Endothelial cell of umbilical vein (primary cell): ENCODE data around the gene KCNB1. TPM values are rescaled to one million over a fixed set of nuclear protein-coding genes. Genes with fewer than 3 reads are reported as not detected.

Source experiments
- BruUV-seq: library from RNA; stranded (reverse); fragments of 400-500 nt; replicated peaks from 2 replicates; lab custom pipeline; 2021; lab: Mats Ljungman, UMichigan
- CTCF ChIA-PET: fragments of 300-600, 350-600 bp; sonication (Branson Sonifier 250); formaldehyde crosslinking; loops from one replicate; lab custom pipeline; 2021; ENCODE audit warnings: antibody characterized with exemption, inconsistent platforms; lab: Charles Lee
- POLR2A ChIA-PET: fragments of 300-600, 350-600 bp; sonication (Branson Sonifier 250); formaldehyde crosslinking; loops from one replicate; lab custom pipeline; 2021; ENCODE audit warnings: antibody characterized with exemption, inconsistent platforms; lab: Charles Lee
- DNase-seq: peaks from one replicate; pipeline ENCODE4 v3.0.0-alpha.2; 2011; ENCODE audit warnings: low read depth, low spot score
- FAIRE-seq: peaks from 2 replicates; lab custom pipeline; 2011; peaks lifted over from hg19 to GRCh38; lab: Jason Lieb, UNC
- H2AFZ ChIP-seq: 2 replicates; pipeline ENCODE4 v1.6.0; 2012; ENCODE audit warnings: low read depth, low read length, control low read depth, inconsistent platforms
- H3K27ac ChIP-seq: 2 replicates; pipeline ENCODE4 v1.5.1; 2011; ENCODE audit warnings: low read depth, mild to moderate bottlenecking, control low read depth, low read length, moderate library complexity; ENCODE audit not compliant: insufficient read depth
- H3K27me3 ChIP-seq, 2 experiments: 2 replicates each; pipeline versions ENCODE4 v1.6.0 to v1.6.1; 2011; ENCODE audit warnings: low read length in 2 of 2, mixed read lengths in 1 of 2; ENCODE audit not compliant: control insufficient read depth in 2 of 2, insufficient read depth in 2 of 2
- H3K36me3 ChIP-seq, 2 experiments: 2 replicates in 1 of 2; 3 replicates in 1 of 2; pipeline ENCODE4 v1.5.1; 2011; ENCODE audit warnings: low read length in 2 of 2, mild to moderate bottlenecking in 1 of 2, moderate library complexity in 1 of 2; ENCODE audit not compliant: control insufficient read depth in 2 of 2, insufficient read depth in 2 of 2; ENCODE audit errors: extremely low read depth in 1 of 2
- H3K4me1 ChIP-seq: 3 replicates; pipeline ENCODE4 v1.5.1; 2011; ENCODE audit warnings: mild to moderate bottlenecking, low read length; ENCODE audit not compliant: control insufficient read depth, insufficient read depth; ENCODE audit errors: extremely low read depth
- H3K4me2 ChIP-seq: 2 replicates; pipeline ENCODE4 v1.6.1; 2011; ENCODE audit warnings: low read length, control low read depth, mixed read lengths; ENCODE audit not compliant: insufficient read depth
- H3K4me3 ChIP-seq, 3 experiments: fragments of 200-600 bp in 1 of 3; sonication (generic), shearing (Covaris generic) in 1 of 3; replicated peaks in 1 of 3; 2 replicates each; pipeline ENCODE4 v1.5.1; 2011 to 2016; ENCODE audit warnings: control low read depth in 3 of 3, low read length in 3 of 3, mild to moderate bottlenecking in 2 of 3, inconsistent platforms in 1 of 3, low read depth in 1 of 3, moderate library complexity in 1 of 3; ENCODE audit not compliant: insufficient read depth in 1 of 3
- H3K79me2 ChIP-seq: 2 replicates; pipeline ENCODE4 v1.6.0; 2012; ENCODE audit warnings: low read length, inconsistent platforms; ENCODE audit not compliant: control insufficient read depth, insufficient read depth
- H3K9ac ChIP-seq: replicated peaks from 2 replicates; pipeline ENCODE3; 2011; ENCODE audit warnings: low read length, control low read depth; ENCODE audit not compliant: insufficient read depth; ENCODE audit errors: extremely low read depth
- H3K9me1 ChIP-seq: replicated peaks from 3 replicates; pipeline ENCODE4 v1.6.0; 2011; ENCODE audit warnings: mild to moderate bottlenecking, low read length; ENCODE audit not compliant: control insufficient read depth, insufficient read depth; ENCODE audit errors: extremely low read depth
- H3K9me3 ChIP-seq: replicated peaks from 2 replicates; pipeline ENCODE4 v1.5.1; 2012; ENCODE audit warnings: low read length, inconsistent platforms; ENCODE audit not compliant: control insufficient read depth, insufficient read depth
- H4K20me1 ChIP-seq: replicated peaks from 2 replicates; pipeline ENCODE3; 2011; ENCODE audit warnings: mild to moderate bottlenecking, low read length; ENCODE audit not compliant: control insufficient read depth, insufficient read depth; ENCODE audit errors: extremely low read depth
- EZH2 ChIP-seq: IDR thresholded peaks from 2 replicates; pipeline ENCODE4 v1.6.1; 2012; ENCODE audit warnings: borderline replicate concordance, low read depth, mild to moderate bottlenecking, moderate library complexity, low read length, inconsistent platforms; ENCODE audit not compliant: severe bottlenecking
- FOS ChIP-seq: IDR thresholded peaks from 2 replicates; pipeline ENCODE4 v1.6.1; 2011; ENCODE audit warnings: mild to moderate bottlenecking, low read length, moderate library complexity, borderline replicate concordance; ENCODE audit not compliant: insufficient read depth
- GATA2 ChIP-seq: IDR thresholded peaks from 2 replicates; pipeline ENCODE4 v1.7.0; 2011; ENCODE audit warnings: low read depth, mild to moderate bottlenecking, moderate library complexity, mixed read lengths, low read length; ENCODE audit not compliant: insufficient read length, insufficient read depth
- JUN ChIP-seq: IDR thresholded peaks from 2 replicates; pipeline ENCODE4 v1.6.1; 2011; ENCODE audit warnings: borderline replicate concordance, low read depth; ENCODE audit not compliant: insufficient read length, insufficient read depth
- MYC ChIP-seq: IDR thresholded peaks from one replicate; pipeline ENCODE4 v1.6.1; 2011; ENCODE audit warnings: mild to moderate bottlenecking, low read depth, low read length
- POLR2A ChIP-seq: IDR thresholded peaks from 2 replicates; pipeline ENCODE4 v1.6.1; 2012; ENCODE audit warnings: low read depth, mild to moderate bottlenecking, control low read depth, low read length
- POLR2AphosphoS5 ChIP-seq: IDR thresholded peaks from 2 replicates; pipeline ENCODE4 v1.6.1; 2012; ENCODE audit warnings: low read depth, mild to moderate bottlenecking, control low read depth, low read length, moderate library complexity; ENCODE audit not compliant: insufficient read depth
- dilution Hi-C: fragments of 300-500 bp; cut with MboI; formaldehyde crosslinking; loops from one replicate; pipeline ENCODE4 v1.15.0; 2019; ENCODE audit warnings: low sequenced_read_pairs; ENCODE audit not compliant: extremely low pct_ligation_motif_present
- intact Hi-C: fragments of 100-400 bp; cut with micrococcal nuclease; formaldehyde crosslinking; loops from one replicate; pipeline ENCODE4 v1.10.0; 2022
- polyA plus RNA-seq, 4 experiments: library from polyadenylated mRNA; depleted of rRNA in 3 of 4; stranded (reverse) in 3 of 4; unstranded in 1 of 4; fragments of >200 nt; gene quantifications; 2 replicates each; pipeline versions ENCODE4 v1.2.1 to v1.2.3, GENCODE V29; 2011 to 2012; ENCODE audit warnings: missing spikeins in 1 of 4
- total RNA-seq: library from RNA; stranded (reverse); gene quantifications from 2 replicates; pipeline ENCODE4 v1.2.3, GENCODE V29; 2021
- TF ChIP-seq, protein P1 (sequence below), 2 donors: IDR thresholded peaks; 1 replicate in 1 of 2; 2 replicates in 1 of 2; pipeline ENCODE4 v1.5.1; 2011; ENCODE audit warnings: low read length in 2 of 2, mild to moderate bottlenecking in 2 of 2, moderate library complexity in 2 of 2, control low read depth in 1 of 2, inconsistent platforms in 1 of 2, low read depth in 1 of 2; ENCODE audit not compliant: insufficient read depth in 1 of 2; ENCODE audit errors: extremely low read depth in 1 of 2
- TF ChIP-seq, protein P2 (sequence below): IDR thresholded peaks from 2 replicates; pipeline ENCODE4 v1.6.1; 2011; ENCODE audit not compliant: insufficient read depth, insufficient read length

KCNB1 gene
- total and polyA plus RNA-seq, 2 donors (not counting 3 experiments of a cell fraction or from before 2014, with no cell fraction given), result not detected

DNA sequence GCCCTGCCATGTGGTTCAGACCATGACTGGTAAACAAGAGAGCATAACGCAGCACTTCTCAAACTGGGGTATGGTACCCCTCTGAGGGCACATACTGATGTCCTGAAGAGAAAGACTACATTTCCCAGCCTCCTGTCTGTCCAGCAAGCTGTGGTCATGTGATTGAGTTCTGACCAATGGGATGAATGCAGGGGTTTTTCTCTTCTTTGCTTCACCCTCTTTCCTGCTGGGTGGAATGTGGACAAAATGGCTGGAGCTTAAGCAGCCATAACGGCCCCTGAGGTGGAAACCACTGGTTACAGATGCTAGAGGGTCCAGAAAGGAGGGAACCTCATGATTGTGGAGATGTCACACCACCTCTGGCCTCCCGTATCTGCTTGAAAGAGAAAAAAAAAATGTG is 19.4 kb upstream of the KCNB1 start:
- TF ChIP-seq JUN, result no peak
- TF ChIP-seq, protein P1, sequence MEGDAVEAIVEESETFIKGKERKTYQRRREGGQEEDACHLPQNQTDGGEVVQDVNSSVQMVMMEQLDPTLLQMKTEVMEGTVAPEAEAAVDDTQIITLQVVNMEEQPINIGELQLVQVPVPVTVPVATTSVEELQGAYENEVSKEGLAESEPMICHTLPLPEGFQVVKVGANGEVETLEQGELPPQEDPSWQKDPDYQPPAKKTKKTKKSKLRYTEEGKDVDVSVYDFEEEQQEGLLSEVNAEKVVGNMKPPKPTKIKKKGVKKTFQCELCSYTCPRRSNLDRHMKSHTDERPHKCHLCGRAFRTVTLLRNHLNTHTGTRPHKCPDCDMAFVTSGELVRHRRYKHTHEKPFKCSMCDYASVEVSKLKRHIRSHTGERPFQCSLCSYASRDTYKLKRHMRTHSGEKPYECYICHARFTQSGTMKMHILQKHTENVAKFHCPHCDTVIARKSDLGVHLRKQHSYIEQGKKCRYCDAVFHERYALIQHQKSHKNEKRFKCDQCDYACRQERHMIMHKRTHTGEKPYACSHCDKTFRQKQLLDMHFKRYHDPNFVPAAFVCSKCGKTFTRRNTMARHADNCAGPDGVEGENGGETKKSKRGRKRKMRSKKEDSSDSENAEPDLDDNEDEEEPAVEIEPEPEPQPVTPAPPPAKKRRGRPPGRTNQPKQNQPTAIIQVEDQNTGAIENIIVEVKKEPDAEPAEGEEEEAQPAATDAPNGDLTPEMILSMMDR (IDR thresholded peaks at IDR 0.05; ENCODE audit: extremely low read depth in 1 of 2, insufficient read depth in 1 of 2, low read depth in 1 of 2, low read length in 2 of 2), result no peak
- TF ChIP-seq, protein P2, sequence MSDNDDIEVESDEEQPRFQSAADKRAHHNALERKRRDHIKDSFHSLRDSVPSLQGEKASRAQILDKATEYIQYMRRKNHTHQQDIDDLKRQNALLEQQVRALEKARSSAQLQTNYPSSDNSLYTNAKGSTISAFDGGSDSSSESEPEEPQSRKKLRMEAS, result no peak
- no peak for TF ChIP-seq FOS
- TF ChIP-seq POLR2AphosphoS5, result no peak
- TF ChIP-seq MYC, result no peak
- TF ChIP-seq GATA2, result no peak
- no peak for TF ChIP-seq POLR2A
- TF ChIP-seq EZH2, result no peak

More for the DNA sequence above, 19.4 kb upstream of the KCNB1 start:
- ChIA-PET CTCF (no interaction called here), POLR2A (interaction anchor here (0.5 kb wide), 1 partner anchor 26 kb away, joined by 3 read pairs; no protein-coding TSS in a partner anchor)
- intact Hi-C loops (no loop called here), dilution Hi-C loops (no loop called here)
- Histone ChIP-seq H3K9ac (no peak overlapping the region), H3K36me3 (no peaks in the 10 kb centered on the region), H3K9me1 (no peaks in the 10 kb centered on the region), H4K20me1 (no peaks in the 10 kb centered on the region), H3K4me2 (no peak overlapping the region), H2AFZ (no peak overlapping the region), H3K4me1 (no peaks in the 10 kb centered on the region), H3K27me3 (peaks cover 11 to 18% of the 10 kb centered on the region in 2 experiments), H3K9me3 (no peaks in the 10 kb centered on the region), H3K79me2 (no peaks in the 10 kb centered on the region), H3K4me3 (no peak overlapping the region), H3K27ac (no peak overlapping the region)
- BruUV-seq, result no TSS peak
- FAIRE-seq, result no peak
- peak; percentile 14 for DNase-seq
